HCT116 (cell line): ENCODE data around the gene SHOC2. TPM values are rescaled to one million over a fixed set of nuclear protein-coding genes. Genes with fewer than 3 reads are reported as not detected.

Experiments used
- ATAC-seq: fragments of 200-7000 bp; cut with Tn5 transposase; 2 replicates; pipeline ENCODE4 v1.9.1; 2020; ENCODE audit warnings: mild to moderate bottlenecking, moderate library complexity
- BruUV-seq: library from RNA; stranded (reverse); fragments of 400-500 nt; replicated peaks from 2 replicates; lab custom pipeline; 2021; lab: Mats Ljungman, UMichigan
- CTCF ChIA-PET: fragments of 300-600 bp; sonication (Branson Sonifier 250); formaldehyde crosslinking; loops from one replicate; lab custom pipeline; 2021; ENCODE audit warnings: antibody characterized with exemption; lab: Charles Lee
- POLR2A ChIA-PET: fragments of 300-600, 350-600 bp; sonication (Branson Sonifier 250); formaldehyde crosslinking; loops from one replicate; lab custom pipeline; 2021; ENCODE audit warnings: antibody characterized with exemption; lab: Charles Lee
- RAD21 ChIA-PET, 2 experiments: fragments of 300-600 bp; sonication (Branson Sonifier 250); formaldehyde crosslinking; loops; one replicate each; lab custom pipeline; 2023; ENCODE audit warnings: low total read pairs in 2 of 2; ENCODE audit not compliant: uncharacterized antibody in 2 of 2, unreplicated experiment in 2 of 2, low non-redundant PET in 1 of 2; lab: Charles Lee
- DNase-seq: peaks from one replicate; pipeline ENCODE4 v3.0.0-alpha.2; 2010; ENCODE audit warnings: low read depth, low spot score
- H2AFZ ChIP-seq: fragments of 200-600 bp; shearing (Covaris generic), sonication (generic); 2 replicates; pipeline ENCODE4 v1.6.1; 2017; ENCODE audit warnings: low read depth, mixed run types, mixed read lengths, antibody characterized with exemption, low read length; ENCODE audit not compliant: poor library complexity, severe bottlenecking
- H3K27ac ChIP-seq: 2 replicates; pipeline ENCODE4 v1.5.1; 2012; ENCODE audit warnings: low read depth, low read length
- H3K27me3 ChIP-seq: fragments of 200-600 bp; sonication (generic); 2 replicates; pipeline ENCODE4 v1.6.1; 2016; ENCODE audit warnings: mixed run types, low read length, mixed read lengths; ENCODE audit not compliant: insufficient read depth
- H3K36me3 ChIP-seq, 2 experiments: fragments of 200-500 bp in 1 of 2; fragments of 200-600 bp in 1 of 2; sonication (Bioruptor generic) in 1 of 2; sonication (generic) in 1 of 2; 2 replicates each; pipeline versions ENCODE4 v1.5.1 to v1.6.1; 2014 to 2016; ENCODE audit warnings: low read length in 2 of 2, inconsistent platforms in 1 of 2, mixed read lengths in 1 of 2, mixed run types in 1 of 2; ENCODE audit not compliant: insufficient read depth in 2 of 2, control insufficient read depth in 1 of 2
- H3K4me1 ChIP-seq, 2 experiments: fragments of 200-600 bp in 1 of 2; sonication (generic) in 1 of 2; 2 replicates each; pipeline versions ENCODE4 v1.5.1 to v1.6.1; 2012 to 2017; ENCODE audit warnings: low read length in 2 of 2, inconsistent platforms in 1 of 2, mild to moderate bottlenecking in 1 of 2, mixed read lengths in 1 of 2, mixed run types in 1 of 2, moderate library complexity in 1 of 2; ENCODE audit not compliant: insufficient read depth in 2 of 2, control insufficient read depth in 1 of 2
- H3K4me2 ChIP-seq: fragments of 200-600 bp; sonication (generic); 2 replicates; pipeline ENCODE4 v1.6.1; 2017; ENCODE audit warnings: mixed run types, low read length, mixed read lengths
- H3K4me3 ChIP-seq, 2 experiments: fragments of 200-600 bp in 1 of 2; sonication (generic) in 1 of 2; replicated peaks in 1 of 2; 2 replicates each; pipeline ENCODE4 v1.5.1; 2011 to 2016; ENCODE audit warnings: low read length in 2 of 2, control low read depth in 1 of 2, low read depth in 1 of 2, mild to moderate bottlenecking in 1 of 2, mixed read lengths in 1 of 2, mixed run types in 1 of 2
- H3K79me2 ChIP-seq: fragments of 200-600 bp; sonication (generic); 2 replicates; pipeline ENCODE4 v1.6.1; 2017; ENCODE audit warnings: mild to moderate bottlenecking, mixed run types, low read length, moderate library complexity, mixed read lengths; ENCODE audit not compliant: insufficient read depth
- H3K9ac ChIP-seq: fragments of 200-600 bp; sonication (generic); 2 replicates; pipeline ENCODE4 v1.6.1; 2016; ENCODE audit warnings: low read length, mixed read lengths
- H3K9me2 ChIP-seq: fragments of 200-600 bp; sonication (generic), shearing (Covaris generic); 2 replicates; pipeline ENCODE4 v1.6.1; 2017; ENCODE audit warnings: mixed run types, mild to moderate bottlenecking, moderate library complexity; ENCODE audit not compliant: insufficient read depth
- H3K9me3 ChIP-seq, 2 experiments: fragments of 200-500 bp in 1 of 2; fragments of 200-600 bp in 1 of 2; sonication (Bioruptor generic) in 1 of 2; sonication (generic) in 1 of 2; 2 replicates each; pipeline ENCODE4 v1.6.1; 2014 to 2017; ENCODE audit warnings: low read length in 2 of 2, mixed read lengths in 2 of 2, inconsistent platforms in 1 of 2, low read depth in 1 of 2, mild to moderate bottlenecking in 1 of 2, mixed run types in 1 of 2, moderate library complexity in 1 of 2; ENCODE audit not compliant: control insufficient read depth in 1 of 2, insufficient read depth in 1 of 2
- H4K20me1 ChIP-seq: fragments of 200-600 bp; sonication (generic), shearing (Covaris generic); 2 replicates; pipeline ENCODE4 v1.6.1; 2017; ENCODE audit warnings: mixed run types, mild to moderate bottlenecking, moderate library complexity; ENCODE audit not compliant: insufficient read depth
- ATF3 ChIP-seq: IDR thresholded peaks from 2 replicates; pipeline ENCODE4 v1.6.1; 2012
- CBX3 ChIP-seq: IDR thresholded peaks from 2 replicates; pipeline ENCODE4 v1.6.1; 2012; ENCODE audit warnings: low read depth
- CEBPB ChIP-seq: IDR thresholded peaks from 2 replicates; pipeline ENCODE4 v1.6.1; 2012; ENCODE audit warnings: low read depth
- ELF1 ChIP-seq: IDR thresholded peaks from 2 replicates; pipeline ENCODE4 v1.6.1; 2012; ENCODE audit warnings: low read depth, borderline replicate concordance
- EZH2phosphoT487 ChIP-seq: fragments of 200-600 bp; IDR thresholded peaks from 2 replicates; pipeline ENCODE4 v1.6.1; 2018; ENCODE audit warnings: antibody characterized with exemption, borderline replicate concordance
- FOSL1 ChIP-seq: IDR thresholded peaks from 2 replicates; pipeline ENCODE4 v1.6.1; 2012; ENCODE audit warnings: low read depth
- MAX ChIP-seq: IDR thresholded peaks from 2 replicates; pipeline ENCODE4 v1.6.1; 2012
- POLR2A ChIP-seq: IDR thresholded peaks from 2 replicates; pipeline ENCODE4 v1.7.0; 2011; ENCODE audit warnings: borderline replicate concordance; ENCODE audit not compliant: insufficient read depth, insufficient read length; ENCODE audit errors: extremely low read depth
- SIN3A ChIP-seq: IDR thresholded peaks from 2 replicates; pipeline ENCODE4 v1.6.1; 2012; ENCODE audit warnings: low read depth
- SRF ChIP-seq: IDR thresholded peaks from 2 replicates; pipeline ENCODE4 v1.6.1; 2012; ENCODE audit warnings: low read depth
- TCF7L2 ChIP-seq: IDR thresholded peaks from 2 replicates; pipeline ENCODE4 v1.7.0; 2011; ENCODE audit warnings: borderline replicate concordance, inconsistent platforms; ENCODE audit not compliant: insufficient read depth, insufficient read length; ENCODE audit errors: extremely low read depth
- ZFX ChIP-seq: fragments of 450-650 bp; IDR thresholded peaks from 2 replicates; pipeline ENCODE4 v1.6.1; 2017
- ZNF274 ChIP-seq: fragments of 200-500 bp; sonication (Bioruptor generic); IDR thresholded peaks from 2 replicates; pipeline ENCODE4 v1.6.1; 2014; ENCODE audit warnings: mild to moderate bottlenecking, low read depth, low read length, inconsistent platforms
- intact Hi-C: fragments of 100-400 bp; cut with micrococcal nuclease; formaldehyde crosslinking; loops from 2 replicates; pipeline ENCODE4 v1.10.0; 2022
- total RNA-seq: library from RNA; stranded (reverse); gene quantifications from one replicate; pipeline ENCODE4 v1.2.1, GENCODE V29; 2021; ENCODE audit not compliant: unreplicated experiment
- TF ChIP-seq, protein P1 (sequence below), 3 experiments: fragments of 200-600 bp in 1 of 3; sonication (generic) in 1 of 3; IDR thresholded peaks in 2 of 3; conservative IDR thresholded peaks in 1 of 3; 2 replicates each; pipeline ENCODE4 v1.5.1; 2012 to 2017; ENCODE audit warnings: low read depth in 2 of 3, low read length in 2 of 3, antibody characterized with exemption in 1 of 3, borderline replicate concordance in 1 of 3, control low read depth in 1 of 3, mild to moderate bottlenecking in 1 of 3, mixed read lengths in 1 of 3, mixed run types in 1 of 3, moderate library complexity in 1 of 3; ENCODE audit not compliant: insufficient read depth in 1 of 3
- TF ChIP-seq, protein P2 (sequence below): IDR thresholded peaks from 2 replicates; pipeline ENCODE4 v1.6.1; 2011; ENCODE audit warnings: mild to moderate bottlenecking, low read length, moderate library complexity; ENCODE audit not compliant: insufficient replicate concordance; ENCODE audit errors: extremely low read depth

SHOC2 gene
- total RNA-seq, 1 experiment from 2014 or later, result 39.5 TPM

- no peak overlapping the region for H3K27ac ChIP-seq
- H4K20me1 ChIP-seq, result no peaks in the 10 kb centered on the region
- TF ChIP-seq TCF7L2 (no peak), ZNF274 (no peak), ELF1 (no peak), FOSL1 (no peak), CBX3 (no peak), CEBPB (no peak), ATF3 (no peak), ZFX (no peak), MAX (no peak), SIN3A (no peak), POLR2A (no peak), SRF (no peak), EZH2phosphoT487 (no peak)
- TF ChIP-seq, protein P1, sequence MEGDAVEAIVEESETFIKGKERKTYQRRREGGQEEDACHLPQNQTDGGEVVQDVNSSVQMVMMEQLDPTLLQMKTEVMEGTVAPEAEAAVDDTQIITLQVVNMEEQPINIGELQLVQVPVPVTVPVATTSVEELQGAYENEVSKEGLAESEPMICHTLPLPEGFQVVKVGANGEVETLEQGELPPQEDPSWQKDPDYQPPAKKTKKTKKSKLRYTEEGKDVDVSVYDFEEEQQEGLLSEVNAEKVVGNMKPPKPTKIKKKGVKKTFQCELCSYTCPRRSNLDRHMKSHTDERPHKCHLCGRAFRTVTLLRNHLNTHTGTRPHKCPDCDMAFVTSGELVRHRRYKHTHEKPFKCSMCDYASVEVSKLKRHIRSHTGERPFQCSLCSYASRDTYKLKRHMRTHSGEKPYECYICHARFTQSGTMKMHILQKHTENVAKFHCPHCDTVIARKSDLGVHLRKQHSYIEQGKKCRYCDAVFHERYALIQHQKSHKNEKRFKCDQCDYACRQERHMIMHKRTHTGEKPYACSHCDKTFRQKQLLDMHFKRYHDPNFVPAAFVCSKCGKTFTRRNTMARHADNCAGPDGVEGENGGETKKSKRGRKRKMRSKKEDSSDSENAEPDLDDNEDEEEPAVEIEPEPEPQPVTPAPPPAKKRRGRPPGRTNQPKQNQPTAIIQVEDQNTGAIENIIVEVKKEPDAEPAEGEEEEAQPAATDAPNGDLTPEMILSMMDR (IDR thresholded peaks at IDR 0.05 in 2 of 3, conservative IDR thresholded peaks at IDR 0.05 in 1 of 3; ENCODE audit: borderline replicate concordance in 1 of 3, insufficient read depth in 1 of 3, low read depth in 2 of 3, low read length in 2 of 3), result no peak
- TF ChIP-seq, protein P2, sequence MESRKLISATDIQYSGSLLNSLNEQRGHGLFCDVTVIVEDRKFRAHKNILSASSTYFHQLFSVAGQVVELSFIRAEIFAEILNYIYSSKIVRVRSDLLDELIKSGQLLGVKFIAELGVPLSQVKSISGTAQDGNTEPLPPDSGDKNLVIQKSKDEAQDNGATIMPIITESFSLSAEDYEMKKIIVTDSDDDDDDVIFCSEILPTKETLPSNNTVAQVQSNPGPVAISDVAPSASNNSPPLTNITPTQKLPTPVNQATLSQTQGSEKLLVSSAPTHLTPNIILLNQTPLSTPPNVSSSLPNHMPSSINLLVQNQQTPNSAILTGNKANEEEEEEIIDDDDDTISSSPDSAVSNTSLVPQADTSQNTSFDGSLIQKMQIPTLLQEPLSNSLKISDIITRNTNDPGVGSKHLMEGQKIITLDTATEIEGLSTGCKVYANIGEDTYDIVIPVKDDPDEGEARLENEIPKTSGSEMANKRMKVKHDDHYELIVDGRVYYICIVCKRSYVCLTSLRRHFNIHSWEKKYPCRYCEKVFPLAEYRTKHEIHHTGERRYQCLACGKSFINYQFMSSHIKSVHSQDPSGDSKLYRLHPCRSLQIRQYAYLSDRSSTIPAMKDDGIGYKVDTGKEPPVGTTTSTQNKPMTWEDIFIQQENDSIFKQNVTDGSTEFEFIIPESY, result no peak
- H2AFZ ChIP-seq, result no peak overlapping the region
- no peak for DNase-seq
- intact Hi-C loops, result no loop called here
- no peak overlapping the region for H3K4me3 ChIP-seq
- no peaks in the 10 kb centered on the region for H3K9me3 ChIP-seq
- H3K27me3 ChIP-seq, result no peaks in the 10 kb centered on the region
- POLR2A ChIA-PET, result no interaction called here
- no peaks in the 10 kb centered on the region for H3K4me1 ChIP-seq
- ATAC-seq, result no peak
- H3K36me3 ChIP-seq, result 0 out of 4 replicates have a peak, but pooled peaks cover 0 to 2% of the 10 kb centered on the region in 2 experiments
- H3K79me2 ChIP-seq, result no peaks in the 10 kb centered on the region
- BruUV-seq, result no TSS peak
- CTCF ChIA-PET, result no interaction called here
- H3K9ac ChIP-seq, result no peak overlapping the region
- RAD21 ChIA-PET, result no interaction called here
- H3K4me2 ChIP-seq, result no peak overlapping the region
- no peaks in the 10 kb centered on the region for H3K9me2 ChIP-seq
These were observed 95.8 kb downstream of the SHOC2 start for GRCh38 chr10:111015181-111015580.
